ENCODE data around the gene PRMT3. TPM values are rescaled to one million over a fixed set of nuclear protein-coding genes. Genes with fewer than 3 reads are reported as not detected.
"Not testable (repeated sequence)": the region's sequence is repeated elsewhere in the genome, so short reads cannot be mapped to it uniquely, and the experiment has no call there.

PRMT3 gene
- total RNA-seq, 2 experiments from 2014 or later: 47.2 to 49.9 TPM

GRCh38 chr11:20459865-20460264 is 72.3 kb downstream of the PRMT3 start:
- H3K4me3 Mint-ChIP-seq: no peak overlapping the region
- H3K4me1 Mint-ChIP-seq: no peaks in the 10 kb centered on the region
- H3K27ac Mint-ChIP-seq: no peak overlapping the region
- DNase-seq: no peak
- no peaks in the 10 kb centered on the region for H3K9me3 Mint-ChIP-seq
- peaks cover 31% of the 10 kb centered on the region for H3K36me3 Mint-ChIP-seq
- no peaks in the 10 kb centered on the region for H3K27me3 Mint-ChIP-seq

GRCh38 chr11:20464518-20464917 is 77.0 kb downstream of the PRMT3 start:
- H3K27me3 Mint-ChIP-seq: no peaks in the 10 kb centered on the region
- H3K4me3 Mint-ChIP-seq: no peak overlapping the region
- no peak overlapping the region for H3K27ac Mint-ChIP-seq
- DNase-seq: no peak
- H3K4me1 Mint-ChIP-seq: no peaks in the 10 kb centered on the region
- H3K36me3 Mint-ChIP-seq: peaks cover 41% of the 10 kb centered on the region
- no peaks in the 10 kb centered on the region for H3K9me3 Mint-ChIP-seq

- peaks cover 53% of the 10 kb centered on the region for H3K36me3 Mint-ChIP-seq
- no peak overlapping the region for H3K27ac Mint-ChIP-seq
- H3K9me3 Mint-ChIP-seq: peaks cover 3% of the 10 kb centered on the region
- no peak for DNase-seq
- no peaks in the 10 kb centered on the region for H3K27me3 Mint-ChIP-seq
- H3K4me1 Mint-ChIP-seq: peaks cover 8% of the 10 kb centered on the region
- H3K4me3 Mint-ChIP-seq: no peak overlapping the region
Measured at GRCh38 chr11:20467487-20468185, 80.1 kb downstream of the PRMT3 start.

- no peak for DNase-seq
- H3K9me3 Mint-ChIP-seq: peaks cover 3% of the 10 kb centered on the region
- H3K27me3 Mint-ChIP-seq: no peaks in the 10 kb centered on the region
- H3K36me3 Mint-ChIP-seq: peaks cover 65% of the 10 kb centered on the region
- peaks cover 12% of the 10 kb centered on the region for H3K4me1 Mint-ChIP-seq
- H3K27ac Mint-ChIP-seq: no peak overlapping the region
- H3K4me3 Mint-ChIP-seq: no peak overlapping the region
Measured at GRCh38 chr11:20470348-20470747, 82.8 kb downstream of the PRMT3 start.

GRCh38 chr11:20471929-20472328 is 84.4 kb downstream of the PRMT3 start:
- H3K27ac Mint-ChIP-seq, H3K4me3 Mint-ChIP-seq, H3K9me3 Mint-ChIP-seq, DNase-seq, H3K27me3 Mint-ChIP-seq: not testable (repeated sequence)
- Mint-ChIP-seq H3K36me3 (peaks cover 68% of the 10 kb centered on the region), H3K4me1 (peaks cover 15% of the 10 kb centered on the region)

GRCh38 chr11:20474176-20474881 is 86.8 kb downstream of the PRMT3 start:
- no peaks in the 10 kb centered on the region for H3K27me3 Mint-ChIP-seq
- H3K27ac Mint-ChIP-seq: no peak overlapping the region
- peaks cover 63% of the 10 kb centered on the region for H3K36me3 Mint-ChIP-seq
- H3K9me3 Mint-ChIP-seq: peaks cover 3% of the 10 kb centered on the region
- no peak for DNase-seq
- H3K4me1 Mint-ChIP-seq: peaks cover 22% of the 10 kb centered on the region
- H3K4me3 Mint-ChIP-seq: no peak overlapping the region

- Mint-ChIP-seq H3K27ac (no peak overlapping the region), H3K4me3 (no peak overlapping the region), H3K36me3 (peaks cover 65% of the 10 kb centered on the region), H3K9me3 (peaks cover 3% of the 10 kb centered on the region), H3K4me1 (peaks cover 22% of the 10 kb centered on the region), H3K27me3 (no peaks in the 10 kb centered on the region)
- no peak for DNase-seq
Measured at GRCh38 chr11:20474882-20475517, 87.5 kb downstream of the PRMT3 start.

- peaks cover 13% of the 10 kb centered on the region for H3K4me1 Mint-ChIP-seq
- no peak for DNase-seq
- no peak overlapping the region for H3K27ac Mint-ChIP-seq
- H3K9me3 Mint-ChIP-seq: no peaks in the 10 kb centered on the region
- H3K27me3 Mint-ChIP-seq: no peaks in the 10 kb centered on the region
- H3K36me3 Mint-ChIP-seq: peaks cover 62% of the 10 kb centered on the region
- no peak overlapping the region for H3K4me3 Mint-ChIP-seq
Measured at GRCh38 chr11:20477418-20478090, 90.0 kb downstream of the PRMT3 start.

- no peaks in the 10 kb centered on the region for H3K27me3 Mint-ChIP-seq
- H3K36me3 Mint-ChIP-seq: peaks cover 62% of the 10 kb centered on the region
- DNase-seq: no peak
- peaks cover 10% of the 10 kb centered on the region for H3K4me1 Mint-ChIP-seq
- H3K27ac Mint-ChIP-seq: no peak overlapping the region
- no peak overlapping the region for H3K4me3 Mint-ChIP-seq
- H3K9me3 Mint-ChIP-seq: peaks cover 1% of the 10 kb centered on the region
Measured at GRCh38 chr11:20479513-20479912, 92.0 kb downstream of the PRMT3 start.

- Mint-ChIP-seq H3K36me3 (peaks cover 62% of the 10 kb centered on the region), H3K4me3 (no peak overlapping the region), H3K9me3 (peaks cover 1% of the 10 kb centered on the region), H3K4me1 (peaks cover 3% of the 10 kb centered on the region), H3K27ac (no peak overlapping the region), H3K27me3 (no peaks in the 10 kb centered on the region)
- no peak for DNase-seq
Measured at GRCh38 chr11:20483931-20484330, 96.4 kb downstream of the PRMT3 start.

GRCh38 chr11:20484416-20484815 is 96.9 kb downstream of the PRMT3 start:
- not testable (repeated sequence) for H3K9me3 Mint-ChIP-seq, H3K4me1 Mint-ChIP-seq, H3K27me3 Mint-ChIP-seq, DNase-seq, H3K27ac Mint-ChIP-seq, H3K4me3 Mint-ChIP-seq
- H3K36me3 Mint-ChIP-seq: peaks cover 61% of the 10 kb centered on the region

GRCh38 chr11:20488352-20488751 is 100.8 kb downstream of the PRMT3 start:
- DNase-seq: no peak
- no peaks in the 10 kb centered on the region for H3K27me3 Mint-ChIP-seq
- peaks cover 1% of the 10 kb centered on the region for H3K9me3 Mint-ChIP-seq
- H3K4me3 Mint-ChIP-seq: no peak overlapping the region
- H3K4me1 Mint-ChIP-seq: peaks cover 5% of the 10 kb centered on the region
- H3K27ac Mint-ChIP-seq: no peak overlapping the region
- peaks cover 48% of the 10 kb centered on the region for H3K36me3 Mint-ChIP-seq

- H3K4me1 Mint-ChIP-seq: peaks cover 5% of the 10 kb centered on the region
- H3K4me3 Mint-ChIP-seq: no peak overlapping the region
- no peak for DNase-seq
- peaks cover 34% of the 10 kb centered on the region for H3K36me3 Mint-ChIP-seq
- H3K27me3 Mint-ChIP-seq: no peaks in the 10 kb centered on the region
- H3K9me3 Mint-ChIP-seq: no peaks in the 10 kb centered on the region
- no peak overlapping the region for H3K27ac Mint-ChIP-seq
Measured at GRCh38 chr11:20489948-20490347, 102.4 kb downstream of the PRMT3 start.

- Mint-ChIP-seq H3K9me3 (no peaks in the 10 kb centered on the region), H3K27me3 (no peaks in the 10 kb centered on the region), H3K4me3 (no peak overlapping the region), H3K4me1 (peaks cover 9% of the 10 kb centered on the region), H3K27ac (no peak overlapping the region), H3K36me3 (peaks cover 47% of the 10 kb centered on the region)
- no peak for DNase-seq
Measured at GRCh38 chr11:20493340-20493739, 105.8 kb downstream of the PRMT3 start.

GRCh38 chr11:20497124-20497792 is 109.7 kb downstream of the PRMT3 start:
- Mint-ChIP-seq H3K27ac (no peak overlapping the region), H3K4me3 (no peak overlapping the region), H3K27me3 (no peaks in the 10 kb centered on the region), H3K4me1 (peaks cover 14% of the 10 kb centered on the region), H3K9me3 (no peaks in the 10 kb centered on the region), H3K36me3 (peaks cover 49% of the 10 kb centered on the region)
- no peak for DNase-seq
